GM19240 (cell line): ENCODE data around the gene SAMSN1.

Experiments
- DNase-seq: peaks from one replicate; pipeline ENCODE4 v3.0.0; 2011; ENCODE audit warnings: low spot score; ENCODE audit not compliant: insufficient read length

Gene SAMSN1

GRCh38 chr21:14545906-14546480 is at the start of gene SAMSN1:
Gene SAMSN1 (minus strand): TSS chr21:14546315. CDS start chr21:14546261, 54 bp downstream.
- DNase-seq, result no peak

GRCh38 chr21:14595449-14595848 is 49.3 kb upstream of the SAMSN1 start:
- no peak for DNase-seq

- DNase-seq, result no peak
Observed at GRCh38 chr21:14594967-14595366, 48.9 kb upstream of the SAMSN1 start.

GRCh38 chr21:14593230-14593629 is 47.1 kb upstream of the SAMSN1 start:
- no peak for DNase-seq

GRCh38 chr21:14592296-14593000 is 46.3 kb upstream of the SAMSN1 start:
- no peak for DNase-seq

GRCh38 chr21:14591882-14592281 is 45.8 kb upstream of the SAMSN1 start:
- DNase-seq, result no peak

GRCh38 chr21:14591377-14591776 is 45.3 kb upstream of the SAMSN1 start:
- no peak for DNase-seq

GRCh38 chr21:14589855-14590563 is 43.9 kb upstream of the SAMSN1 start:
- no peak for DNase-seq

GRCh38 chr21:14587266-14587665 is 41.2 kb upstream of the SAMSN1 start:
- no peak for DNase-seq

- no peak for DNase-seq
Observed at GRCh38 chr21:14585122-14585521, 39.0 kb upstream of the SAMSN1 start.

- DNase-seq, result no peak
Observed at GRCh38 chr21:14584357-14585095, 38.4 kb upstream of the SAMSN1 start.

GRCh38 chr21:14583629-14584255 is 37.6 kb upstream of the SAMSN1 start:
- no peak for DNase-seq

- no peak for DNase-seq
Observed at GRCh38 chr21:14582934-14583628, 37.0 kb upstream of the SAMSN1 start.

- no peak for DNase-seq
Observed at GRCh38 chr21:14581902-14582457, 35.9 kb upstream of the SAMSN1 start.

GRCh38 chr21:14573244-14573643 is 27.1 kb upstream of the SAMSN1 start:
- no peak for DNase-seq

- no peak for DNase-seq
Observed at GRCh38 chr21:14572204-14572780, 26.2 kb upstream of the SAMSN1 start.

- DNase-seq, result no peak
Observed at GRCh38 chr21:14569868-14570267, 23.8 kb upstream of the SAMSN1 start.

GRCh38 chr21:14569026-14569621 is 23.0 kb upstream of the SAMSN1 start:
- no peak for DNase-seq

- no peak for DNase-seq
Observed at GRCh38 chr21:14567331-14568279, 21.5 kb upstream of the SAMSN1 start.
